Fibroblast of gingiva (primary cell): Measurements from ENCODE around the gene UBE2M.
"Not testable (repeated sequence)": the region's sequence is repeated elsewhere in the genome, so short reads cannot be mapped to it uniquely, and the experiment has no call there.

ENCODE experiments used
- DNase-seq: peaks from one replicate; pipeline ENCODE4 v3.0.0-alpha.2; 2011; ENCODE audit warnings: low read depth

The UBE2M gene

DNA sequence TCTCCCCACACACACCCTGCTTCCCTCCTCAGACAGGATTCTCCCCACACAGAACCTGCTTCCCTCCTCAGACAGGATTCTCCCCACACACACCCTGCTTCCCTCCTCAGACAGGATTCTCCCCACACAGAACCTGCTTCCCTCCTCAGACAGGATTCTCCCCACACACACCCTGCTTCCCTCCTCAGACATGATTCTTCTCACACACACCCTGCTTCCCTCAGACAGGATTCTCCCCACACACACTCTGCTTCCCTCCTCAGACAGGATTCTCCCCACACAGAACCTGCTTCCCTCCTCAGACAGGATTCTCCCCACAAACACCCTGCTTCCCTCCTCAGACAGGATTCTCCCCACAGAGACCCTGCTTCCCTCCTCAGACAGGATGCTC lies 19.2 kb downstream of the UBE2M start:
- DNase-seq: not testable (repeated sequence)

DNA sequence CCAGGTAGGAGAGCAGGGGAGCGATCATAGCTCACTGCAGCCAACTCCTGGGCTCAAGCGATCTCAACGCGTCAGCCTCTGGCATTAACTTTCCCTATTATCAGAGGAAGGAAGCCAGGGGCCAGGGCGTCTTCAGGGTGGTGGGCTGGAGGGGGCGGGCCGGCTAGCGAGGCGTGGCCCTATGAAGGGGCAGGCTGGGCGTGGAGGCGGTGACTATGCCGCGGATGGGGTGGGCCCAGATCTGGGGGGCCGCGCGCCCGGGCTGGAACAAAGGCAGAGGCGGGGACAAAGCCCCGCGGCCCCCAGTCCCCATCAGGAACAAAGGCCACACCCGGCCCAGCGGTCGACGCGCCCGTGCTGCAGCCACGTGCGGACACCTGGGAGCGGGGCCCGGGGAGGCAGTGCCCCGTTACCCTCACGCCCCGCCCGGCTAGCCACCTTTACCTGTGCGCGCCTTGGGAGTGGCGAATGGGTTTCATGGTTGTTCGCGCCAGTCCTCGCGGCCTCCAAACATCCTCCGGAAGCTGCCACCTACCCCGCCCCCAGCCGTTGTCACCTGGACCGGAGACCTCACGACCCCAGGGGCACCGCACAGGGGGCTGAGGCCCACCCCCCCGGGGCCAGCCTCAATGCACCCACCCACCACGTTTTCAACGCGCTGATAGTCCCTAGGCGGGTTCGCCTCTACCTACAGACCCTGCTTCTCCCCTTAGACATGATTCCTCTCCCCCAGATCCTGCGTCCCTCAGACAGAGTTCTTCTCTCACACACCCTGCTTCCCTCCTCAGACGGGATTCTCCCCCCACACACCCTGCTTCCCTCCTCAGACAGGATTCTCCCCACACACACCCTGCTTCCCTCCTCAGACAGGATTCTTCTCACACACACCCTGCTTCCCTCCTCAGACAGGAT lies 19.9 kb downstream of the UBE2M start:
- no peak for DNase-seq

- DNase-seq: no peak
Observed at GRCh38 chr19:58536852-58537798, 21.3 kb downstream of the UBE2M start.

DNA sequence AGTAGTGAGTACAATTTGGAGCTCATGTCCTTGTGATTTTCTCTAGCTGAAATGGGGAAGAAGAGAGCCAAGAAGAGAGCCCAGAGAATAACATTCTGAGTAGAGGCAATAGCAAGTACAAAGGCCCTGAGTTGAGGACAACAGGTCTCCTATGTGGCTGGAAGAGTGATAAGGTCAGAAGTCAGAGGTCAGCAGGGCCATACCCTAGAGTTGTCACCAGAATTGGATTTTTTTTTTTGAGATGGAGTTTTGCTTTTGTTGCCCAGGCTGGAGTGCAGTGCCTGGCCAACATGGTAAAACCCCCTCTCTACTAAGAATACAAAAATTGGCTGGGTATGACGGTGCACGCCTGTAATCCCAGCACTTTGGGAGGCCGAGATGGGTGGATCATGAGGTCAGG lies 22.6 kb downstream of the UBE2M start:
- DNase-seq: no peak

GRCh38 chr19:58531034-58531840 lies 27.2 kb downstream of the UBE2M start:
- DNase-seq: no peak

DNA sequence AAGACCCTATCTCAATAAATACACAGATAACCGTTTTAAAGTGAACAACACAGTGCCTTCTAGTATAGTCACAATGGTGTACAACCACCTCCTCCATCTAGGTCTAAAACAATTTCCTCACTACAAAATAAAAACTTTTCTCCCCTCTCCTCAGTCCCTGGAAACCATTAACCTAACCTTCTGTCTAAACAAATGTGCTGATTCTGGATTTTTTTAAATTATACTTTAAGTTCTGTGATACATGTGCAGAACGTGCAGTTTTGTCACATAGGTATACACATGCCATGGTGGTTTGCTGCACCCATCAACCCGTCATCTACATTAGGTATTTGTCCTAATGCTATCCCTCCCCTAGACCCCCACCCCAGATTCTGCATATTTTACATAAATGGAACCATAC lies 29.0 kb downstream of the UBE2M start:
- no peak for DNase-seq

DNA sequence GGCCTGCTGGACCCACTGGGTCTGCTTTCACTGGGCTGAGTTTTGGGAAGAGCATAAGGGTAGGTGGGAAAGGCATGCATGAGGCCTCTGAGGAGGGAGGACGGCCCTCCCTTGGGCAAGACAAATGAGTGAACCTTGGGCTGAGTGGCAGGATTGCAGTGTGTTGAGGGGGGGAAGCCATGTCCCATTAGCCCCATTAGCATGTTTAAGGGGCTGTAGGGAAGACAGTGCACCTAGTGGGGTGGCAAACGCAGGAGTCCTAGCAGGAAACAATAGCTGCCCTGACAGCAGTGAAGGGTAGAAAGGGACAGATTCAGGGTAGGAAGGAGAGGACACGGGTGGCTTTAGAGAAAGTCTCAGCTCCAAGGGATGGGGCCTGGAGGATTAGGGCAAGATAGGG lies 35.7 kb downstream of the UBE2M start:
- no peak for DNase-seq

DNA sequence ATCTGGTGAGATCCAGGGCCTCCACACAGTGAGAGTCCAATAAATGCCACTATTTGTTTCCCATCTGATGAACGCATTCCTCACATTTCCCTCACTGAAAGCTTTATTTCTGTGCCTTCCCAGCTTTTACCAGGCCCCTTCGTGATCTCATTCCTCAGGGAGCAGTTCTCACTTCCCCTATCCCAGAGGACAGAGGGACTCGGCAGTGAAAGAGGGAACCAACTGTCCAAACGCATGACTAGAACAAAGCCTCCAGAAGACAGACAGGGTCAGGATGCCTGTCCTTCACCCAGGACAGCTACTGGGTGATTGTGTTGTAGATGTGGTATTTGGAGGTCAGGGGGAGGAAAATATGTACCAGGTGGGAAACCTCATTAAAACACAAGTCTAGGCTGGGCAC lies 36.8 kb downstream of the UBE2M start:
- no peak for DNase-seq

- no peak for DNase-seq
Observed at GRCh38 chr19:58520257-58520599, 38.2 kb downstream of the UBE2M start.

DNA sequence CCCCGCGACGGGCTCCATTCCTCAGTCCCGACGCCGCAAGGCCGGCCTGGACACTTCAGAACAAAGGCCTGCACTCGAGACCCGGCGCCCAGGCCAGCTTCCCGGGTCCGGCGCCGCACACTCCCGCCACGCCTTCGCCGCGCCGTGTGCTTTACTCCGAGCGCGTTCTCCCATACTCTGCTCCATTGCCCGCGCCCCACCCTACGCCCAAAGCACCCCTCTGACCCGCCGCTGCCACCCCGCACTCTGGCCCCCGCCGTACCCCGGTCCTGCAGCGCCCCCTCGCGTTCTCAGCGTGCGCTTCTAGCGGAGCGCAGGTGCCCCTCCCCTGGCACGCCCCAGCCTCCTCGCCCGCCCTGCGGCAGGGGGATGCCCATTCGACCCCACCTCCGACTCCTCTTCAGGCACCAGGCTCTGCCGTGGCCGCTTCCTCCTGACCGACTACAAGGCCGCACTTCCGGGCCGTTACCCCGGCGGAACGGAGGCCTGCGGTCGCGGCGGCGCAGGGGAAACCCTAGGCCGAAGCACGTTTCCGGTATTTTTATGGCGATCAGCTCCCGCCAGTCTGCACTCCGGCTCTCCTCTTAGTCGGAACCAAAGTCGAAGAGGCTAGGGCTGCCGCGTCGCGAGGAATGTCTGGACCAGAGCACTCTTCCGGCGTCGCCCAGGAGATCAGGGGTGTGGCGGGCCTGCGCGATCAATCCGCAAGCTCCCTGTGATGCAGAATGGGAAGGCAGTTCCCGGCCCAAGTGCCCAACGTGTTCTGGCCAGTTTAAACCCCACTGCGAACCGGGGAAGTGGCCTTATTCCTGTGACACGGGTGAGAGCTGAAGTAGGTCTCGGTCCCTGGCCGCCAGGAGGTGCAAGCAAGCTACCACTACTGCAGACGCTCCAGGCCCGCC lies 38.8 kb downstream of the UBE2M start, which contains the start of gene ZBTB45:
TSS of gene ZBTB45 (minus strand) at position 456 of the 902 bp plus-strand sequence. CDS start 2,137 bp downstream, outside the sequence.
- DNase-seq: peak; percentile 97

- DNase-seq: peak; percentile 70
Observed at GRCh38 chr19:58519087-58519354, 39.4 kb downstream of the UBE2M start.

DNA sequence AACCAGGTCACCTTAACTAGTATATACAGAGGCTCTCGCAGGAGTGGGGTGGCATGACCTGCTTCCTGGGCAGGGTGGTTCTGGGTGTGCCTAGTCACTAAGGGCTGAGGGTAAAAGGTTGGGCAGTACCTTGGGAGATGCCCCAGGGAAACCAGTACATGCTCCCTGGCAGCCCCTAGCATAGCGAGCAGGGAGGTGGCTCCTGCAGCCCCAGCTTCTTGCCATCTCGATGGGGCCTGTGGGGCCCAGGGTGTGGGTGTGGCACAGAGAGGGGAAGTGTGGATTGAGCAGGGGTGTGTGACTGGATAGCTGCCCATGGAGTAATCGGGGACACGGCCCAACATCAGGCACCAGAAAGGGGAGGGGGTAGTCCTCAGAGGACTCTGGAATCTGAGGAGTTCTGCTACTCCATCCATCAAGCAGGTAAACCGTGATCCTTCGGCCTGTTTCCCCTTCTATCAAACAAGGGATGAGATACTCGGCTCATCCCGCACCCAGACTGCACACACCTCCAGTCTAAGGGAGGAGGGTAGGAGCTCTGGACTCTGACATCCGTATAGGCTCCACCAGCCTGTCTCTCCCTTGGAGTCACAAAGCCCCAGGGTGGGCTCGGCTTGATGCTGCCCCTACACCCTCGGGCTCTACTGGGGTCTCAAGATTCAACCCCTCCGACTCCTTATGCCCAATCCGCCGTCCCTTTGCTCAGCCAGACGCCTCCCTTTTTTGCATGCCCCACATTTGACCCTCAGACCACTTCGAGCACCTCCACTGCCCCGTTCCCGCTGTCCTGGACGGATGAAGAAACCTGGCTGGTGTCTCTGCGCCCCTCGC lies 39.9 kb downstream of the UBE2M start:
- no peak for DNase-seq

- DNase-seq: no peak
Observed at GRCh38 chr19:58516964-58517833, 41.2 kb downstream of the UBE2M start.

DNA sequence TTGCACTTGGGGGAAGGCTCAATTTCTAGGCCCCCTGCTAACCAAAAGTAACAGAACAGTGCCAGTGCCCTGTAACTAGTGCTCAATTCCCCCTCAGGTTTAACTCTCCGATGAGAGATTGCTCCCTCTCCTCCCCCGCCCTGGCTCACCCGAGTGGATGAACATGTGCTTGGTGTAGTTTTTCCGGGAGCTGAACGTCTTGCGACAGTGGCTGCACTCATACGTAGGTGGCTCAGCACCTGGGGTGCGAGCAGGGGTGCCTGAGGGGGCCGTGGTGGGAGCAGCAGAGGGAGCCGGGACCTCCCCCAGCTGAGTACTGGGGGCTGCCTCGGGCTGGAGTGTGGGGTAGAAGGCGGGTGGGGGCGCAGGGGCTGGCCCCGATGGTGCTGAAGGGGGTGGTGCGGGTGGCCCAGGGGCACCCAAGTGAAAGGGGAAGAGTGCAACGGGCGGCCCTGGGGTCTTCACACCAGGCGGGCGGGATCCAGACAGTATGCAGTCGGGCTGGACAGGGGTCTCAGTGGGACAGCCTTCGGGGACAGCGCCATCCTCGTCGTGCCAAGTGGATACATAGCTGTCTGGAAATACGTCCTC lies 42.1 kb downstream of the UBE2M start:
- DNase-seq: no peak

DNA sequence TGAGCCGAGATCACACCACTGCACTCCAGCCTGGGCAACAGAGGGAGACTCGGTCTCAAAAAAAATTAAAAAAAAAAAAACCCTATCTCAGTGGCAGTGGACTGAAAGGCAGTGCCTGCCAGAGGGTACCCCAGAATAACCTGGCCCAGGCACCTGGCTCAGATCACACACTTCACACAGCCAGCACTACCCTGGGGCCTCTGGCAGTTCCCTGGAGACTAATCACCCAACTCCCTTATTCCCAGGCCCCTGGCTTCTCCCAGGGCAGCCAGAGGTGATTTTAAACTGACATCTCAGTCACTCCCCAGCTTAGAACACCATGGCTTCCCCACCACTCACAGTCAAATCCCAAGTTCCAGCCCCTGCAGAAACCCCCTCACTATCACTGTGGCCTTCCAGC lies 43.2 kb downstream of the UBE2M start:
- no peak for DNase-seq

- DNase-seq: no peak
Observed at GRCh38 chr19:58514564-58515022, 43.8 kb downstream of the UBE2M start.

- peak; percentile 82 for DNase-seq
Observed at GRCh38 chr19:58513694-58514563, 44.5 kb downstream of the UBE2M start.

- DNase-seq: no peak
Observed at GRCh38 chr19:58513213-58513693, 45.2 kb downstream of the UBE2M start.
